NCI-H187 treated with DMSO at 0.1 percent for 48 hours (cell line): Measurements from ENCODE around the gene SCML1.
"Not testable (repeated sequence)": the region's sequence is repeated elsewhere in the genome, so short reads cannot be mapped to it uniquely, and the experiment has no call there.

Experiments used
- DNase-seq: peaks from one replicate; lab custom pipeline; 2025; lab: John Stamatoyannopoulos, UW

The SCML1 gene

GRCh38 chrX:17738737-17739535 lies 1.6 kb downstream of the SCML1 start:
- no peak for DNase-seq

GRCh38 chrX:17740137-17741122 lies 3.1 kb downstream of the SCML1 start:
- DNase-seq, result no peak

DNA sequence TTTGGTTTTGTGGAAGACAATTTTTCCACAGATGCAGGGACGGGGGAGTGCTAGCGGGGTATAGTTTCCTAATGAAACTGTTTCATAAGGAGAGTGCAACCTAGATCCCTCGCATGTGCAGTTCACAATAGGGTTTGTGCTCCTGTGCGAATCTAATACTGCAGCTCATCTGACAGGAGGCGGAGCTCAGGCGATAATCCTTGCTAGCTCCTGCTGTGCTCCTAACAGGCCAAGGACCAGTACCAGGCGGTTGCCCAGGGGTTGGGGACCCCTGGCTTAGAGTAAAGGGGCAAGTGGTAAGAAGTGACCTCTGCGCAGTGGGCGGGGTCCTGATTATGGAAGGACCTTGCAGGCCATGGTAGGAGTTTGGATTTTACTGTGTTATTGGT lies 3.8 kb downstream of the SCML1 start:
- DNase-seq, result no peak

DNA sequence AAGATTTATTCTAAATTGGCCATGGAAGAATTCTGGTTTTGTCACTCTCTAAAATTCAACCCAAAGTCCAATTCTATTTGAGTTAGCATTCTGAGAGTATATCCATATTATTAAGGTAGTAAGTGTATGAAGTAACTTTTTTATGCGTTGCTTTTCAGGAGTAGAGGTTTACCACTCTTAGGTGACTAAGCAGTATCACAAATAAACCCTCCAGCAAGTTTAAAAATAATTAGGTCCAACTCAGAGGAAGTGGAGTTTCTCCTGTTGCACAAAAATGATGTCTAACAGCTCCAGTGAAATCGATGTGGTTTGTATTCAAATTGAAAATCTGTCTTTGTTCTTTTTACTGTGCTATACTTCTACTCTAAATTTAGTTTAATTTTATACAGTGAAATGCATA lies 6.6 kb downstream of the SCML1 start:
- no peak for DNase-seq

GRCh38 chrX:17744896-17745523 lies 7.7 kb downstream of the SCML1 start:
- DNase-seq, result no peak

GRCh38 chrX:17747692-17748091 lies 10.4 kb downstream of the SCML1 start:
- no peak for DNase-seq

- DNase-seq, result no peak
These were observed 11.4 kb downstream of the SCML1 start for GRCh38 chrX:17748684-17749083.

DNA sequence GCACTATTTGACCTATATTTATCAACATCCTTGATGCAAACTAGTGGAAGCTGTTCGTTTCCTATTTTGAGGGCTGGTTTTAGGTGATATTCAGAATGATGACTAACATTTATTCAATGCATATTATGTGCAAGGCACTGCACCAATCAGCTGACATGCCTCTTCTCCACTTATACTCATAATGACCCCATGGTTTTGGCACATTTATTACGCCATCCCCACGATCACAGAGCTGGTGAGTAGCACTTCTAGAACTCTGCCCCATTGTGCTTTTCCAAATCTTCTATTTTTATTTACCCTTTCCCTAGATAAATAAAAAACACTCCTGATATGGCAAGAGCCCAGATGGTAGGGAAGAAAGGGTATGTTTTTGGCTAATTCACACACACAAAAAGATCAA lies 13.1 kb downstream of the SCML1 start:
- no peak for DNase-seq

- DNase-seq, result no peak
These were observed 21.1 kb downstream of the SCML1 start for GRCh38 chrX:17758382-17758781.

DNA sequence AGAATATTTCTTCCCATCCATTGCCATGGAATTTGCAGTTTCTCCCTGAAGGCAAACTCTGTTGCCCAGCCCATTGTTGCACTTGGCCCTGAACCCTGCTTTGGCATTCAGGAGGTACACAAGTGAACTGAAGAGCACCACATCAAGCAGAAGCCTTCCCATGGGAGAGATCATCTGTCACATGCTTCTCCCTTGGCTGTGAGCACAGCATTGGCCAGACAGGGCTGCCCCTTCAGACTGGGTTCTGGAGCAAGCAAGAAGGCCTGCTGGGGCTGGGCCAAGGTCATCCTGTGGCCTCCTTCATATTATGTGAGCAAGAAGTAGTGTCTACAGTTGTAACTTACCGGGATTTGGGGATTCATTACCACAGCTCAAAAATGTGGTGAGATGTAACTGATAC lies 22.7 kb downstream of the SCML1 start:
- DNase-seq, result no peak

- no peak for DNase-seq
These were observed 30.4 kb downstream of the SCML1 start for GRCh38 chrX:17767734-17768133.

DNA sequence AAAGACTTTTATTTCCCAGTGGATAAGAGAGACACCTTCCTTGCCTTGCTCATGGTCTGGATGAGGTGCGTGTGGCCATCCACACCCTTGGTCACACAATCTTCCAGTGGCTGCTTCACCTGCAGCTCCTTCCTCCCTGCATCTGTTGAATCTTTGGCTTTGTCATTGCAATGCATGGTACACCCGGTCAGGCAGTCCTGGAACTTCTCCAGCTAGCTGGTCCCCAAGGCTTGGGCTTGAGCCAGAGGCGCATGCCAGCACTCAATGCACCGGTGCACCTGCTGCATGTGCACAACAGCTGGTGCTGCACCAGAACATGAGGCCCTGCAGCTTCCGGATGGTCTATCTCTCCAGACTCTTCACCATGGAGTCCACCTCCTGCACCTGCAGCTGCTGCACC lies 31.7 kb downstream of the SCML1 start:
- no peak for DNase-seq

- no peak for DNase-seq
These were observed 32.5 kb downstream of the SCML1 start for GRCh38 chrX:17769701-17770269.

DNA sequence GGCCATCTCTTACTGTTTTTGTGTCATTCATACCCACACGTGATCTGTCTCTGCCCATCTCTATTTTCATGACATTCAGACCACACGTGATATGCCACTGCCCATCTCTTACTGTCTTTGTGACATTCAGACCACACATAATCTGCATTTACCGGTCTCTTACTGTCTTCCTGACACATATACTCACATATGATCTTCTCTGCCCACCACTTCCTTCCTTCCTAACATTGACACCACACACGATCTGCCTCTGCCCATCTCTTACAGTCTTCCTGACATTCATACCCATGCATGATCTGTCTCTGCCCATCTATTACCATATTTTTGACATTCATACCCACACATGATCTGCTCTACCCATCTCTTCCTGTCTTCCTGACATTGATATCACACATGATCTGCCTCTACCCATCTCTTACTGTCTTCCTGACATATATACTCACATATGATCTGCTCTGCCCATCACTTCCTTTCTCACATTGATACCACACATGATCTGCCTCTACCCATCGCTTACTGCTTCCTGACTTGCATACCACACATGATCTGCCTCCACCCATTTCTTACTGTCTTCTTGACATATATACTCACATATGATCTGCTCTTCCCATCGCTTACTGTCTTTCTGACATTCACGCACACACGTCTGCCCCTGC lies 36.1 kb downstream of the SCML1 start:
- no peak for DNase-seq

GRCh38 chrX:17774053-17774452 lies 36.8 kb downstream of the SCML1 start:
- DNase-seq, result no peak

DNA sequence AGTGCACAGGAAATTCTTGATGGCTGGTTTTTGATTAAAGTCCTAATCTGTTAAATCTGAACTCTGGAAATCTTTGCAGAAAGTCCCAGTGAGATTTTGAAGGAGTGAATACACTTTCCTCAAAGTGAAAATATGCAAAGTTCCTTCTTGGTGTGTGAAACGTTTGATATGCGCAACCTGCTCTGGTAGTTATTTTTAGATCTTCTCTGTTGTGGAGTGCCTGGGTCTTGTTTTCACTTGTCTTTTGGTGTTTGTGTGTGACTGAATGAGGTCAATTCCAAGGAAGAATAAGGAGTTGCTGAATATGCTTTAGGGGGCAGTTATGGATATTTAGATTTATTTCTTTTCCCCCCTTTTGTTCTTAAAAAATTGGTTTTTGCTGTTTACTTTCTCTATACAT lies 41.7 kb downstream of the SCML1 start:
- no peak for DNase-seq

- DNase-seq, result no peak
These were observed 42.1 kb downstream of the SCML1 start for GRCh38 chrX:17779434-17779833.

DNA sequence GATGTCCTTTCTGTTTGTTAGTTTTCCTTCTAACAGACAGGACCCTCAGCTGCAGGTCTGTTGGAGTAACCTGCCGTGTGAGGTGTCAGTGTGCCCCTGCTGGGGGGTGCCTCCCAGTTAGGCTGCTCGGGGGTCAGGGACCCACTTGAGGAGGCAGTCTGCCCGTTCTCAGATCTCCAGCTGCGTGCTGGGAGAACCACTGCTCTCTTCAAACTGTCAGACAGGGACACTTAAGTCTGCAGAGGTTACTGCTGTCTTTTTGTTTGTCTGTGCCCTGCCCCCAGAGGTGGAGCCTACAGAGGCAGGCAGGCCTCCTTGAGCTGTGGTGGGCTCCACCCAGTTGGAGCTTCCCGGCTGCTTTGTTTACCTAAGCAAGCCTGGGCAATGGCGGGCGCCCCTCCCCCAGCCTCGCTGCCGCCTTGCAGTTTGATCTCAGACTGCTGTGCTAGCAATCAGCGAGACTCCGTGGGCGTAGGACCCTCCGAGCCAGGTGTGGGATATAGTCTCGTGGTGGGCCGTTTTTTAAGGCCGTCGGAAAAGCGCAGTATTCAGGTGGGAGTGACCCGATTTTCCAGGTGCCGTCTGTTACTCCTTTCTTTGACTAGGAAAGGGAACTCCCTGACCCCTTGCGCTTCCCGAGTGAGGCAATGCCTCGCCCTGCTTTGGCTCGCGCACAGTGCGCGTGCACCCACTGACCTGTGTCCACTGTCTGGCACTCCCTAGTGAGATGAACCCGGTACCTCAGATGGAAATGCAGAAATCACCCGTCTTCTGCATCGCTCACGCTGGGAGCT lies 49.5 kb downstream of the SCML1 start:
- not testable (repeated sequence) for DNase-seq

- no peak for DNase-seq
These were observed 50.3 kb downstream of the SCML1 start for GRCh38 chrX:17787557-17787956.

DNA sequence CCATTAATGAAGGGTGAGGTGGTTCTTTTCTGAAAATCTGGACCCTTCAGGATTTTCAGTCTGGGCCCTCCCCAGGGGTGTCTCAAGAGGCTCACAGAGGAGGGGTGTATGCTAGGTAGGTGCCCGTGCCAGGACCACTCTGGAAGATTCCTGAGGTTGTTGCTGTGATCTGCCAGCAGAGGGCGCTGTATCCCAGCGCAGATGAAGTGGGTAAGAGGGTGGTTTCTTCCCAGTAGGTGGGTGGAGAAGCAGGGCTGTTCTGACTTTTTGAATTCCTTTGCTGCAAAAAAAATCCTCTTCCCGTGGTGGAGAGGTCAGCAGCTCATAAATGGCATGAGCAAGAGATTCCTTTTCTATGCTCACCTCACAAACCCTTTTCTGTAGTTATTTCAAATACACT lies 51.1 kb downstream of the SCML1 start:
- no peak for DNase-seq
